GM18909 (cell line): ENCODE measurements around the gene SLCO1C1.
"Not testable (repeated sequence)": the region's sequence is repeated elsewhere in the genome, so short reads cannot be mapped to it uniquely, and the experiment has no call there.

Source experiments
- ATAC-seq: cut with Tn5 transposase; IDR thresholded peaks from one replicate; pipeline ENCODE4 v1.9.1; 2021; ENCODE audit warnings: mild to moderate bottlenecking; ENCODE audit not compliant: unreplicated experiment, poor library complexity

Gene SLCO1C1, protein sequence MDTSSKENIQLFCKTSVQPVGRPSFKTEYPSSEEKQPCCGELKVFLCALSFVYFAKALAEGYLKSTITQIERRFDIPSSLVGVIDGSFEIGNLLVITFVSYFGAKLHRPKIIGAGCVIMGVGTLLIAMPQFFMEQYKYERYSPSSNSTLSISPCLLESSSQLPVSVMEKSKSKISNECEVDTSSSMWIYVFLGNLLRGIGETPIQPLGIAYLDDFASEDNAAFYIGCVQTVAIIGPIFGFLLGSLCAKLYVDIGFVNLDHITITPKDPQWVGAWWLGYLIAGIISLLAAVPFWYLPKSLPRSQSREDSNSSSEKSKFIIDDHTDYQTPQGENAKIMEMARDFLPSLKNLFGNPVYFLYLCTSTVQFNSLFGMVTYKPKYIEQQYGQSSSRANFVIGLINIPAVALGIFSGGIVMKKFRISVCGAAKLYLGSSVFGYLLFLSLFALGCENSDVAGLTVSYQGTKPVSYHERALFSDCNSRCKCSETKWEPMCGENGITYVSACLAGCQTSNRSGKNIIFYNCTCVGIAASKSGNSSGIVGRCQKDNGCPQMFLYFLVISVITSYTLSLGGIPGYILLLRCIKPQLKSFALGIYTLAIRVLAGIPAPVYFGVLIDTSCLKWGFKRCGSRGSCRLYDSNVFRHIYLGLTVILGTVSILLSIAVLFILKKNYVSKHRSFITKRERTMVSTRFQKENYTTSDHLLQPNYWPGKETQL

DNA sequence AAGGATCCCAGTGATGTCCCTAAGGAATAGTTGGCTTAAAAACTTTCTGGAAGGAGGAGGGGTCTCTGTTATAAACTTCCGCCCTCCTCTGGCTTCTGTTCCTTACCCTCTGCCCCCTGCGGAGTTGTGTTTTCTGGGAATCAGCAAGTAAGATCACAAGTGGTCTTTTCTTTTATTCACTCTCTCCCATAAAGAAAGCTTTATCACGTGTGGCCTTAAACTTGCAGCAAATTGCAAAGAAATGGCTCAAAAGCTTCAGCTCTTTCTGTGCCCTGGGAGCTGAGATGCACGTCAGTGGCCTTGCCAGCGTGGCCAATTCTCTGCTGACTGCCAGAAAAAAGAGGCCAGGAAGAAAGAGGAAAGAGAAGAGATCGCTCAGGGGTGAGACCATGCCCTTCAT, at the start of gene SLCO1C1:
TSS of gene SLCO1C1 (plus strand) at position 101 of the 400 bp plus-strand sequence. CDS start 4,245 bp downstream, outside the sequence.
- no peak for ATAC-seq

DNA sequence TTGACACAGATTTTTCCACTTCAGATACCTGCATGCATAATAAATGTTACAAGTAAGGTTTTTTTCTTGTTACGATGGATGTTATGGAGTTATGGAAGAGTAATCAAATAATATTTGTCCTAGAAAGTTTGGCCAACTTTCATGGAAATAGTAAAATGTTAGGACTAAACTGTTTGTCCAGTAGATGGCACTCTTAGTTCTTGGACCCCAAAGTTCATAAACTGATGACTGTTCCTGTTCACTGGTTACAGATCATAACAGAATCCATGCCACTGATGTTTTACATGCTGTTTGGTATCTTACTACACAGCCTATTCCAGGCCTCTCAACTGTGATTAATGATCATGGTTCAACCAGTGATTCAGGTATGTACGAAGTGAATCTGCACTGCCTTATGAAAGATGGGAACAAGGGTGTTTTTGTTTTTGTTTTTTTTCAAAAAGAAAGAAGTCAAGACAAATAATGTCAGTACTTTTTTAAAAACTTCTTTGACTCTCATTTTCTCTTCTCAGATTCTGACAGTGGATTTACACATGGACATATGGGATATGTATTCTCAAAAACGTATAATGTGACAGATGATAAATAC, 48.8 kb upstream of the SLCO1C1 start:
- ATAC-seq: no peak

DNA sequence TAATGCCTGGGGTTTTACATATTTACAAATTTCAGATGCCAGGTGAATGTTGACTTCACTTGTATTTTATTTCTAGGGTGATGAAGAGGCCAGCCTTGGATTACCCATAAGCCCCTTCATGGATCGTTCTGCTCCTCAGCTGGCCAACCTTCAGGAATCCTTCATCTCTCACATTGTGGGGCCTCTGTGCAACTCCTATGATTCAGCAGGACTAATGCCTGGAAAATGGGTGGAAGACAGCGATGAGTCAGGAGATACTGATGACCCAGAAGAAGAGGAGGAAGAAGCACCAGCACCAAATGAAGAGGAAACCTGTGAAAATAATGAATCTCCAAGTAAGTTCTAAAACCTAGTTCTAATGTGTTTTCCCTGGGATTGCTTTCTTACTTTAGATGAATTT, 41.3 kb upstream of the SLCO1C1 start:
- ATAC-seq: no peak

DNA sequence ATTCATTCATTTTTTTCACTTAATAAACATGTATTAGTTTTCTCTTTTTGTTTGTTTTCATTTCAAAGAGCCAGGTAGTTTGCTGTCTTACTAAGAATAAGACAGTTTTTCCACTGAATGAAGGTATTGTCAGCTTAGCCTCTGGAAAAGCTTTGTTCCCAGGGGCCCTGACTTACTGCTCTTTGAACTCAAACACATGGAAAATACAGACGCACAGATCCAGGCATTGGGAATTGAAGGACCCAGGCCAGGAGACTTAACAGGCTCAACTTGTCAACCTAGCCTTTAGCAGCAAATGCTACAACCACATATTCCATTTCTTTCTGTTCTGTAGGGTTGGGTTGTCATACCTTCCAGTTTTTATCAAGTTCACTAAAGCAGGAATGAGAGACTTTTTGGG, 38.5 kb upstream of the SLCO1C1 start:
- ATAC-seq: no peak

DNA sequence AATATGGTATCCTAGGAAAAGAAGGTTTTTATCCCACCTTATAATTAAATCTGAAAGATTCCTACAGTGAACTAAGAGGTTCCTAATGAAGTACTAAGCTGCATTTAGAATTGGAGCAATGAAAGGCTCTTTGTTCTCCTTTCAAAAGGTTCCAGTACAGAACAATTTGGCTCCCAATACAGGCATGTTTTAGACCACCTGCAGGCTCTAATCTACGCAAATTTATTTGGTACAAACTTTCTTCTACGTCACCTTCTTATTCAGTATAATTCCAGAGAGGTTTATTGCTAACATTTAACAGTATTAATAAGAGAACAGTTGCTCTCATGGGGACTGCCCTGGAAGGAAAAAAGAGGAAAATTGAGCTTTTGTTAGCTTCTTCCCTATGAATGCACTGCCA, 37.6 kb upstream of the SLCO1C1 start:
- no peak for ATAC-seq

DNA sequence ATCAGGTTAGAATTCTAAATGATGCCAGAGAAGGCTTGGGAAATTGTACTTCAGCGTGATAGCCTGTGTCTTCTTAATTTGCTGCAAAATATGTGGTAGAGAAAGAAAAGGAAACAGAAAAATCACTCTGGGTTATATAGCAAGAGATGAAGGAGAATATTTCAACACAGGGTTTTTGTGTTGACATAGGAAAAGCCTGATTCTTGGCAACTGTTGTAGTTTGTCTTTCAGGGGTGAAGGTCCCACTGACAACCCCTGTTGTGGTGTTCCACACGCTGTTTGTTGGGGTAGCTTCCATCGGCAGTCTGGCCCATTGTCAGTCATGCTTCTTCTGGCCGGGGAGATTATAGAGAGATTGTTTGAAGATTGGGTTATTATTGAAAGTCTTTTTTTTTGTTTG, 13.8 kb upstream of the SLCO1C1 start:
- no peak for ATAC-seq

DNA sequence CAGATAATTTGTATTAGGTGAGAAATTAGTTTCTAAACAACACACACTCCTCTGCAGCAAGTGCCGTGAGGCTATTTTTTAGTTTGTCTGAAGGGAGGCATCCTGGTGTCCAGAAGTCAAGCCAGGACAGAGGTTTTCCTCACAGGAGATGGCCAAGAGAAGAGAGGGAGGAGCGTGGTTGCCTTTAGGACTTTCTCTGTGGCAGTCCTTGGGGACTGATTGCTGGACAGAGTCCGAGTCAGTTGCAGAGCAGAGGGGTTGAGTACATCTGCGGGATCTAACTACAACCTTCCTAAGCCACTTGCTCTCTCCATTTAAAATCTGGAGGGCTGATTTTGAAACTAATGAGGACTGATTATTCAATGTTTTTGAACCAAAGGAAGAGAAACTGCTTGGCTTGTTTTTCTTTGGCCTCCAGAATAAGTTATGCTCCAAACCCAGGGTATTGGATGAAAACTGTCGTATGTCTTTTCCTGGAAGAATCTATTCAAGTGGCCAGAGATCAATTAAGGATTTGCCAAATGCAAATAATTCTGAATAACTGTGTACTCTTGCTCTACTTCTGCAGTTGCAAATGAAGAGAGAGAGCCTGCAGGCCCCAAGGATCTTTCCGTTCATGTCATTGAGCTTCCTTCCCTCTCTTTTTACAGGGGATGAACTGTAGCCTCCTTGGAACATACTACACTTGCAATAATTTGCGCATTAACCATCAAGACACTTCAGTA, 1.2 kb downstream of the SLCO1C1 start:
- no peak for ATAC-seq

DNA sequence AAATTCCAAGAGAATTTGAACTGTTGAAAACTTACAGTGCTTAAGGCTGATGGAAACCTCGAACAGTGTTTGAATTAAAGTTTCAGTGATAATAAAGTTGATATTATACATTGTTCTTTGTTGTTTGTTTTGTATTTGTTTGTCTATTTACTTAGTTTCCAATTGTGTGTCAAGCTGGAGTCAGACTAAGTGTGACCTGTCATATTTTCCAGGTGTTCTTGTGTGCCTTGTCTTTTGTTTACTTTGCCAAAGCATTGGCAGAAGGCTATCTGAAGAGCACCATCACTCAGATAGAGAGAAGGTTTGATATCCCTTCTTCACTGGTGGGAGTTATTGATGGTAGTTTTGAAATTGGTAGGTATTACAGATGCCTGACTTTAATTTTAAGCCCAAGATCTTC, 6.0 kb downstream of the SLCO1C1 start:
- ATAC-seq: no peak

DNA sequence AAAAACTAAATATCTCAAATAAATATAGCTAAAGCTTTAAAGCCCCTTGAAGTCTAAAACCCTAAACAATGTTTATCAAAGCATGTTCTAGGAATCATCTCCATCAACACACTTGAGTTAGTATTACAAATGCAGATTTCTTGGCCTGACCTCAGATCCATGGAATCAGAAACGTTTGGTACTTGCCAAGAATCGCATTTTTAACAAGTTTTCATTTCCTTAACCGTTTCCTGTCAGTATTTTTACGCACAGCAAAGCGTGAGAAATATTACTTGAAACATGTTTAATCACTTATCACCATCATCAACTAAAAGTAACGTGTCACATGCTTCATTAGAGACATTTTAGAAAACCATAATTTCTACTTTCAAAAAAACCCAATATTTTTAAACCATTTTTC, 9.7 kb downstream of the SLCO1C1 start:
- ATAC-seq: no peak

DNA sequence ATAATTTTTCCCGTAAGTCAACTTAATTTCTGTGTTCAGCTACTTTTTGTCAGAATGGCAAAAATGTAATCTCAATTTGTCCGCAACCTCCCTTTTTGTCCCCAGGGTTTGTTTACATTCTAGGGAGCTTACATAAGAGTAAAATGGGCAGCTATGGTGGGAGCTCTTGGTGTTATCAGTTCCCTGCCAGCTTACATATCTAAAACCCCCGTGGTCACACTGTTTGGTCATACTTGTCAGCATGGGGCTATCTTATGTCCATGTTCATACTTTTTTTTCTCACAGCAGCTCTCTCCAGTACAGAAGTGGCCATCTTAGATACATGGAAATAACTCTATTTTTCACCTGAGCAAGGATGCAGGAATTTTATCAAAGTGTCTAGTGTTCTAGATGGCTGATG, 16.7 kb downstream of the SLCO1C1 start:
- no peak for ATAC-seq

DNA sequence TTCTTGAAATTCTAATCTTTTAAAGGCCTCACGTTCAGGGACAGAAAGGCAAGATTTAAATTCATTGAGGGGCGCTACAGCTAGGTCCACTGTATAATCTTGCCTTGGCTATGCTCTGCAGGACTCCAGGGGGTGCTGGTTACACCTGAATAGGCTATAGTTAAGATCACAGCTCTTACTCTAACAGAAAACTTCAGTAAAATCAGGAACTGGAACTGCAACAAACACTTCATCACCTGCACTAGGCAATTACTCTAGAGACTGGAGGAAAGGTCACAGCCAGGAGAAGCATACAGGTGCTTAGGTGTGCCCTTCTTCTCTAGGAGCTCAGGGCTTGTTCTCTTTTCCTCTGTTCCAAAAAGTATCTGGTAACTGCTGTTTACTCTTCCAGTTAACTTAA, 20.9 kb downstream of the SLCO1C1 start:
- ATAC-seq: no peak

DNA sequence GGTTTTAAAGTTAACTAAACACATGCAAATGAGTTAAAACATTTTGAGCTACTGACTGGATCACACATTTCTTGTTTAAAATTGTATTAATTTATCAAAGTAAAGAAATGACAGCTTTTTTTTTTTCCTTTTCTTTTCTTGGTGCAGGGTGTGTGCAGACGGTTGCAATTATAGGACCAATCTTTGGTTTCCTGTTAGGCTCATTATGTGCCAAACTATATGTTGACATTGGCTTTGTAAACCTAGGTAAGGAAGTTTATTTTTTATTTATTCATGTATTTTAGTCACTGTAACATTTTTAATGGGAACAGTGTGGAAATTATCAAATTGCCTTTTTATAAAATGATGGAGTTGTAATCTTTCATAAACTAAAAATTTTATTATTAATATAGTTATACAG, 21.9 kb downstream of the SLCO1C1 start:
- ATAC-seq: no peak

DNA sequence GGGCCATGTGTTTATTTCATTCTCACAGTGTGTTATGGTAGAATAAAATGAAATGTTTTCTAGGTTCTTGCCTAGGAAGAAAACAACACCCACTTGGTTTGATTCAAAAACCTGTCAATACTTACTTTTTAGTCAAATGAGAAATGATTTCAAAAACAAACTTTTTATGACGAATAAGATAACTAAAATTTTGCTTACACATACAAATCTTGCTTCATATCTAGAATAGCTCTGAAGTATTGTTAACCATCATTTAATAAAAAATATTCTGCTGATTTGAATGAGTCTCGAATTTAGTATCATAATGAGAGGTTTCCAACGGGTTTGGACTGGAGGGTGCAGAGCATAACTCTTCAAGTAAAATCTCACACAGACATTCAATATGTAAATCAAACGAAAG, 23.2 kb downstream of the SLCO1C1 start:
- ATAC-seq: no peak

DNA sequence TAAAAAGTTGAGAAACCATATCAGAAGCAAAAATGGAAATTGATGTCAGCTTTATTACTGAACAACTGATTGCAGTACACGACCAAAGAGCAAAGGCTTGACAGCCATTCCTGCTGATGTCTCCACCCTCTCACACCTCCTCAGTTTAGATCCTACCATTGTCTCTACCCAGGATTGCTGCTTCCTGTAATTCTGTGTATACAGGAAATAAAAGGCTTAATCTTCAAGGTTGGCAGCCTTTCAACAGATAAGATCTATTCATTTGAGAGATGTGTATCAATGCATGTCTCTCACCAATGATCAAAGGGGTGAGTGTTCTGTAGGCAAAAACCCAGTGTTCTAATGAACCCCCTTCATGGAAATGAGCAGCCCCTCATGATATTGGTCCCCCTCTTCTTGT, 27.0 kb downstream of the SLCO1C1 start:
- ATAC-seq: no peak

DNA sequence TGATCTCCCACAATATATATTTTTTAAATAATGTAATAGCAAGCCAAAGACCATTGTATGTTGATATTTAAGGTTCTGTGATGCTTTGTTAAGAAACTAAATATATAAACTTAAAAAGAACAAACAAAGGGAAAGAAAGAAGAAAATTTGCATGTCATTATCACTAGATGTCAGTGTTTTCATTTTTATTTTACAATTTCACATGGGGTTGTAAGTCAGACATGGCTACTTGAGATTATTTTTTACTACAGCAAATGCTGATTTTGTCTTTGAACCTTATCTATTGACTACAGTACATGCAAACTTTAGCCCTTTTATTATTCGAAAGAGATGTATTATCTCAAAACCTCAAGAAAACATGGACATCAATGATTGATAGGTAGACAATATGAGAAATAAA, 36.1 kb downstream of the SLCO1C1 start:
- ATAC-seq: no peak

DNA sequence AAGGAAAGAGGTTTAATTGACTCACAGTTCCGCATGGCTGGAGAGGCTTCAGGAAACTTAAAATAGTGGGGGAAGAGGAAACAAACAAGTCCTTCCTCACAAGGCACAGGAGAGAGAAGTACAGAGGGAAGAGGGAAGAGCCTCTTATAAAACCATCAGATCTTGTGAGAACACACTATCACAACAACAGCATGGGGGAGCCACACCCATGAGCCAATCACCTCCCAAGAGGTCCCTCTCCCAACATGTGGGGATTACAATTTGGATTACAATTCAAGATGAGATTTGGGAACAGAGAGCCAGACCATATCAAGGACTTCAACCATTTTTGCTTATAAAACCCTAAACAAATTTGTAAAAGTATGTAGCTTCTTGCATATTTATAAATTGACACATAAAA, 45.8 kb downstream of the SLCO1C1 start:
- no peak for ATAC-seq

DNA sequence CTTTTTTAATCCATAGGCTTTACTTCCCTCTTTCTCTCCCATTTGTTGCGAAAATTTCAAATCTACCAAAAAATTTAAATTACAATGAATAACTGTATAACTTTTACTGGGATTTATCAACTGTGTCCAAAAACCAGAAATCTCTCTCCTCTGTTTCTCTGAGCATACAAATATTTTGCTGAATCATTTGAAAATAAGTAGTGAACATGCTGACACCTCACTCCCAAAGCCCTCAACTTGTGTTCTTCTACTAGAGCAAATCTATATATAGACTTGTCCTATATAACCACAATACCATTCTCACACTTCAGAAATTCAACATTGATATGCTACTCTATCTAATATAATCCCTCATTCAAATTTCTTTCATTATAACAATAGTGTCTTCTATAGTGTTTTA, 53.1 kb downstream of the SLCO1C1 start:
- ATAC-seq: no peak

DNA sequence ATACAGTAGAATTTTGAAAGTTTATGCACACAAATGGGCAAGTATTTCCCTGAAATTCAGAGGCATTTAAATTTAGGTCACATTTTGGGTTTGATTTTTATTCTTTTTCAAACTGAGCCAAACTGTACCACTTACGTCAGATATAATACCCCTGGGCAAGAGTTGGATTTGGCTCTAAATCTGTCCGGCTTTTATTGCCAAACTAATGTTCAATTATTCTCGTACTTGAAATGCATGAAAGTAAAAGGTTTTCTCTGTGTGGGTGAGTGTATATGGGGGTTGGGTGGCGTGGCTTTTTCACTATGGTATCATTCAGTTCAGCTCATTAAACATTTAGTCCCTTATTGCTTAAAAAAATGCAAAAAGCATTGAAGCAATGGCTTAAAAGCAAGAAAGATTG, 55.9 kb downstream of the SLCO1C1 start:
- ATAC-seq: no peak

DNA sequence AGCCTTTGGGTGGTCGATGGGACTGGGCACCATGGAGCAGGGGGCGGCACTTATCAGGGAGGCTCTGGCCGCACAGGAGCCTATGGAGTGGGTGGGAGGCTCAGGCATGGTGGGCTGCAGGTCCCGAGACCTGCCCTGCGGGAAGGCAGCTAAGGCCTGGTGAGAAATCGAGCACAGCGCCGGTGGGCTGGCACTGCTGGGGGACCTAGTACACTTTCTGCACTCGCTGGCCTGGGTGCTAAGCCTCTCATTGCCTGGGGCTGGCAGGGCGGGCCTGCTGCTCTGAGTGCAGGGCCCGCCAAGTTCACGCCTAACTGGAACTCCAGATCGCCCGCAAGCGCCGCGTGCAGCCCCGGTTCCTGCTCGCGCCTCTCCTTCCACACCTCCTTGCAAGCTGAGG, 82.3 kb downstream of the SLCO1C1 start:
- ATAC-seq: no peak

DNA sequence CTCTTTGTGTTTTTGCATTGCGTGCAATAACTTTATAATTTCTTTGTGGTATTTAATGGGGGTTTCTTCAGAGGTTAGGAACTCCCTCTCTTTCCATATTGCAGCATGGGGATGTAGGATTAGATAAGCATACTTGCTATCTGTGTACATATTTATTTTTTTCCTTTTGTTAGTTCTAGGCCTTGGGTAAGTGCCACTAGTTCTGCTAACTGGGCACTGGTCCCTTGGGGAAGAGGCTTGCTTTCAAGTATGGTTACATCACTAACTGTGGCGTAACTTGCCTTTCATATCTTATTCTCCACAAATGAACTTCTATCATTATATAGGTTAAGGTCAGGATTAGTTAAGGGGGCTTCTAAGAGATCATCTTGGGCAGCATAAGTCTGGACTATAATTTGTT, 83.8 kb downstream of the SLCO1C1 start:
- no peak for ATAC-seq

DNA sequence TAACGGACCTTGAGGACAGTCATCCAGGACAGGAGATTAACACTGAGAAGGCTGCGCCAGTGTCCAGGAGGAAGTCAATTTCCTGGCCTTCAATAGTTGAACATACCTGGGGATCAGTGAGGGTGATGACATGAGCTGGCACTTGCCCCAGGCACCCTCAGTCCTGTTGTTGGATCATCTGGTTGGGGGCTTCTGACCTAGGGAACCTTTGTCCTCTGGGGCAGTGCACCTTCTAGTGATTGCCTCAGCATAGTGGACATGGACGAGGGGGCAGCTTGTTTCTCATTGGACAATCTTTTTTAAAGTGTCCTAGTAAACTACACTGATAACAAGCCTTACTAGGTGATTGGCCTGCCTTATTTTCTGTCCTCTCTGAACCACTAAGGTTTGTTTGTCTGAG, 84.8 kb downstream of the SLCO1C1 start:
- ATAC-seq: not testable (repeated sequence)
